ACC112 (cell line): ENCODE data around the gene SH3BGRL2.

Experiments
- H2AFZ ChIP-seq: fragments of 200-600 bp; sonication (generic); one replicate; pipeline ENCODE4 v1.6.0; 2017; ENCODE audit warnings: antibody characterized with exemption, low read length; ENCODE audit not compliant: unreplicated experiment
- H3K27ac ChIP-seq: fragments of 200-600 bp; sonication (generic); 2 replicates; pipeline ENCODE4 v1.5.1; 2014; ENCODE audit warnings: low read depth, mild to moderate bottlenecking, antibody characterized with exemption, low read length, moderate library complexity
- H3K27me3 ChIP-seq: fragments of 200-600 bp; sonication (generic); 2 replicates; pipeline ENCODE4 v1.6.1; 2014; ENCODE audit warnings: mild to moderate bottlenecking, antibody characterized with exemption, low read length, moderate library complexity, mixed read lengths; ENCODE audit not compliant: insufficient read depth
- H3K36me3 ChIP-seq: fragments of 200-600 bp; sonication (generic); 2 replicates; pipeline ENCODE4 v1.6.1; 2016; ENCODE audit warnings: mild to moderate bottlenecking, antibody characterized with exemption, low read length, moderate library complexity, mixed read lengths; ENCODE audit not compliant: insufficient read depth
- H3K4me1 ChIP-seq: fragments of 200-600 bp; sonication (generic); one replicate; pipeline ENCODE4 v1.6.1; 2016; ENCODE audit warnings: low read length, mixed read lengths; ENCODE audit not compliant: insufficient read depth, unreplicated experiment, control insufficient read depth
- H3K4me3 ChIP-seq: fragments of 200-600 bp; sonication (generic); 2 replicates; pipeline ENCODE4 v1.5.1; 2014; ENCODE audit warnings: mild to moderate bottlenecking, low read depth, low read length
- H3K79me2 ChIP-seq: fragments of 200-600 bp; sonication (generic); one replicate; pipeline ENCODE4 v1.6.0; 2016; ENCODE audit warnings: low read length; ENCODE audit not compliant: control insufficient read depth, unreplicated experiment, insufficient read depth

Gene SH3BGRL2

GRCh38 chr6:79604583-79605037, 26.5 kb upstream of the SH3BGRL2 start:
- Histone ChIP-seq H3K27ac (no peak overlapping the region), H3K36me3 (no peaks in the 10 kb centered on the region), H2AFZ (no peak overlapping the region)

GRCh38 chr6:79605061-79605460, 26.1 kb upstream of the SH3BGRL2 start:
- no peaks in the 10 kb centered on the region for H3K36me3 ChIP-seq
- H2AFZ ChIP-seq = no peak overlapping the region
- no peaks in the 10 kb centered on the region for H3K27me3 ChIP-seq
- no peaks in the 10 kb centered on the region for H3K79me2 ChIP-seq
- peaks cover 8% of the 10 kb centered on the region for H3K4me1 ChIP-seq
- no peak overlapping the region for H3K4me3 ChIP-seq
- no peak overlapping the region for H3K27ac ChIP-seq

More at GRCh38 chr6:79604583-79605037, 26.5 kb upstream of the SH3BGRL2 start:
- H3K4me3 ChIP-seq = no peak overlapping the region
- H3K79me2 ChIP-seq = no peaks in the 10 kb centered on the region
- no peaks in the 10 kb centered on the region for H3K27me3 ChIP-seq
- peaks cover 8% of the 10 kb centered on the region for H3K4me1 ChIP-seq

- H2AFZ ChIP-seq = no peak overlapping the region
- no peak overlapping the region for H3K4me3 ChIP-seq
- no peak overlapping the region for H3K27ac ChIP-seq
- H3K4me1 ChIP-seq = no peaks in the 10 kb centered on the region
- H3K36me3 ChIP-seq = no peaks in the 10 kb centered on the region
- no peaks in the 10 kb centered on the region for H3K27me3 ChIP-seq
- no peaks in the 10 kb centered on the region for H3K79me2 ChIP-seq
Measured at GRCh38 chr6:79605968-79606764, 25.0 kb upstream of the SH3BGRL2 start.

GRCh38 chr6:79607000-79607399, 24.1 kb upstream of the SH3BGRL2 start:
- Histone ChIP-seq H2AFZ (no peak overlapping the region), H3K79me2 (no peaks in the 10 kb centered on the region), H3K36me3 (no peaks in the 10 kb centered on the region), H3K4me1 (no peaks in the 10 kb centered on the region), H3K27ac (no peak overlapping the region), H3K27me3 (no peaks in the 10 kb centered on the region), H3K4me3 (no peak overlapping the region)

- Histone ChIP-seq H2AFZ (no peak overlapping the region), H3K79me2 (no peaks in the 10 kb centered on the region), H3K27me3 (no peaks in the 10 kb centered on the region), H3K36me3 (no peaks in the 10 kb centered on the region), H3K4me1 (no peaks in the 10 kb centered on the region), H3K4me3 (no peak overlapping the region), H3K27ac (no peak overlapping the region)
Measured at GRCh38 chr6:79608334-79609224, 22.6 kb upstream of the SH3BGRL2 start.

GRCh38 chr6:79609225-79609595, 21.9 kb upstream of the SH3BGRL2 start:
- Histone ChIP-seq H3K4me3 (no peak overlapping the region), H2AFZ (no peak overlapping the region), H3K4me1 (no peaks in the 10 kb centered on the region), H3K79me2 (no peaks in the 10 kb centered on the region), H3K27ac (no peak overlapping the region), H3K27me3 (no peaks in the 10 kb centered on the region), H3K36me3 (no peaks in the 10 kb centered on the region)

GRCh38 chr6:79610306-79611009, 20.7 kb upstream of the SH3BGRL2 start:
- Histone ChIP-seq H3K27ac (no peak overlapping the region), H2AFZ (no peak overlapping the region), H3K4me3 (no peak overlapping the region), H3K36me3 (no peaks in the 10 kb centered on the region), H3K4me1 (no peaks in the 10 kb centered on the region), H3K79me2 (no peaks in the 10 kb centered on the region), H3K27me3 (no peaks in the 10 kb centered on the region)

- Histone ChIP-seq H3K27me3 (no peaks in the 10 kb centered on the region), H3K4me3 (no peak overlapping the region), H3K27ac (no peak overlapping the region), H3K79me2 (no peaks in the 10 kb centered on the region), H2AFZ (no peak overlapping the region), H3K4me1 (no peaks in the 10 kb centered on the region), H3K36me3 (no peaks in the 10 kb centered on the region)
Measured at GRCh38 chr6:79612457-79612856, 18.7 kb upstream of the SH3BGRL2 start.

- H3K4me1 ChIP-seq = no peaks in the 10 kb centered on the region
- no peaks in the 10 kb centered on the region for H3K79me2 ChIP-seq
- no peak overlapping the region for H3K27ac ChIP-seq
- H3K4me3 ChIP-seq = no peak overlapping the region
- no peaks in the 10 kb centered on the region for H3K27me3 ChIP-seq
- H3K36me3 ChIP-seq = no peaks in the 10 kb centered on the region
- H2AFZ ChIP-seq = no peak overlapping the region
Measured at GRCh38 chr6:79612918-79613317, 18.2 kb upstream of the SH3BGRL2 start.

GRCh38 chr6:79613912-79614311, 17.2 kb upstream of the SH3BGRL2 start:
- Histone ChIP-seq H3K27ac (no peak overlapping the region), H3K27me3 (no peaks in the 10 kb centered on the region), H3K4me3 (no peak overlapping the region), H3K79me2 (no peaks in the 10 kb centered on the region), H3K4me1 (no peaks in the 10 kb centered on the region), H2AFZ (no peak overlapping the region), H3K36me3 (no peaks in the 10 kb centered on the region)
